ENCODE data around the gene ATG10.
"Not testable (repeated sequence)": the region's sequence is repeated elsewhere in the genome, so short reads cannot be mapped to it uniquely, and the experiment has no call there.

GRCh38 chr5:82267297-82267933 is 295.6 kb downstream of the ATG10 start:
- TF ChIP-seq CTCF (conservative IDR thresholded peaks at IDR 0.05; ENCODE audit: low read depth, low read length); EZH2phosphoT487 (IDR thresholded peaks at IDR 0.05; ENCODE audit: borderline replicate concordance, low read length); EZH2 (IDR thresholded peaks at IDR 0.05; ENCODE audit: low read length, unreplicated experiment): not testable (repeated sequence)
